ENCODE results near the gene CCDC150.
A peak's percentile ranks its signal among the peaks of the same experiment; 100 is the strongest.

- 0 out of 2 replicates have a peak, but pooled peaks have one; percentile 19 for TF ChIP-seq CTCF (conservative IDR thresholded peaks at IDR 0.05; ENCODE audit: low read length)
- no peak for TF ChIP-seq EZH2phosphoT487 (IDR thresholded peaks at IDR 0.05; ENCODE audit: borderline replicate concordance, low read depth, low read length)
These were observed at the start of gene CCDC150 for GRCh38 chr2:196639180-196640030.

All from OCI-LY7 (cell line).